Panc1 (cell line): ENCODE data around the gene ASPA. TPM values are rescaled to one million over a fixed set of nuclear protein-coding genes. Genes with fewer than 3 reads are reported as not detected.

Source experiments
- ATAC-seq: fragments of 200-7000 bp; cut with Tn5 transposase; 2 replicates; pipeline ENCODE4 v1.9.1; 2020; ENCODE audit warnings: mild to moderate bottlenecking, moderate library complexity
- BruUV-seq: library from RNA; stranded (reverse); fragments of 400-500 nt; replicated peaks from 2 replicates; lab custom pipeline; 2021; lab: Mats Ljungman, UMichigan
- CTCF ChIA-PET: fragments of 300-600 bp; sonication (Branson Sonifier 250); formaldehyde crosslinking; loops from one replicate; lab custom pipeline; 2022; ENCODE audit warnings: antibody characterized with exemption; lab: Charles Lee
- POLR2A ChIA-PET: fragments of 300-600 bp; sonication (Branson Sonifier 250); formaldehyde crosslinking; loops from one replicate; lab custom pipeline; 2022; ENCODE audit warnings: antibody characterized with exemption; lab: Charles Lee
- DNase-seq: peaks from one replicate; pipeline ENCODE4 v3.0.0-alpha.2; 2010; ENCODE audit warnings: low read depth, low spot score
- H3K27ac ChIP-seq: 2 replicates; pipeline ENCODE4 v1.5.1; 2011; ENCODE audit warnings: mild to moderate bottlenecking, low read length, inconsistent platforms
- H3K27me3 ChIP-seq: fragments of 200-500 bp; sonication (Bioruptor generic); 2 replicates; pipeline ENCODE4 v1.6.0; 2014; ENCODE audit warnings: low read length, inconsistent platforms; ENCODE audit not compliant: control insufficient read depth, insufficient read depth
- H3K36me3 ChIP-seq: fragments of 200-500 bp; sonication (Bioruptor generic); 2 replicates; pipeline ENCODE4 v1.5.1; 2014; ENCODE audit warnings: inconsistent platforms, mild to moderate bottlenecking, low read length, moderate library complexity; ENCODE audit not compliant: control insufficient read depth, insufficient read depth
- H3K4me1 ChIP-seq: 2 replicates; pipeline ENCODE4 v1.5.1; 2011; ENCODE audit warnings: inconsistent platforms, mild to moderate bottlenecking, low read length, moderate library complexity; ENCODE audit not compliant: control insufficient read depth, insufficient read depth
- H3K4me3 ChIP-seq, 2 experiments: 2 replicates each; pipeline ENCODE4 v1.5.1; 2011 to 2012; ENCODE audit warnings: low read depth in 2 of 2, low read length in 2 of 2, mild to moderate bottlenecking in 2 of 2, inconsistent platforms in 1 of 2, moderate library complexity in 1 of 2
- H3K9me3 ChIP-seq: fragments of 200-500 bp; sonication (Bioruptor generic); 2 replicates; pipeline ENCODE4 v1.5.1; 2014; ENCODE audit warnings: low read depth, mild to moderate bottlenecking, inconsistent platforms, low read length, moderate library complexity; ENCODE audit not compliant: control insufficient read depth, insufficient read depth
- CTCF ChIP-seq: fragments of 450-650 bp; IDR thresholded peaks from 2 replicates; pipeline ENCODE4 v1.5.1; 2017; ENCODE audit warnings: mild to moderate bottlenecking
- POLR2AphosphoS5 ChIP-seq: IDR thresholded peaks from 2 replicates; pipeline ENCODE4 v1.6.1; 2012; ENCODE audit warnings: mild to moderate bottlenecking, low read depth, low read length, moderate library complexity
- REST ChIP-seq, 2 experiments: IDR thresholded peaks; 2 replicates each; pipeline ENCODE4 v1.6.1; 2011 to 2012; ENCODE audit warnings: low read depth in 2 of 2, control low read depth in 1 of 2, low read length in 1 of 2, mild to moderate bottlenecking in 1 of 2, moderate library complexity in 1 of 2; ENCODE audit not compliant: insufficient read depth in 1 of 2
- SIN3A ChIP-seq: IDR thresholded peaks from 2 replicates; pipeline ENCODE4 v1.6.1; 2012; ENCODE audit warnings: low read depth, mild to moderate bottlenecking, low read length, moderate library complexity, borderline replicate concordance; ENCODE audit not compliant: insufficient read depth
- TCF7L2 ChIP-seq: IDR thresholded peaks from 2 replicates; pipeline ENCODE4 v1.6.1; 2011; ENCODE audit warnings: mild to moderate bottlenecking, low read depth, low read length, inconsistent platforms
- in situ Hi-C: cut with HindIII; loops from 2 replicates; pipeline ENCODE4 v1.10.0; 2016; ENCODE audit warnings: low sequenced_read_pairs, low pct_unique_long_range_greater_than_20kb
- intact Hi-C: fragments of 100-400 bp; cut with micrococcal nuclease; formaldehyde crosslinking; loops from one replicate; pipeline ENCODE4 v1.10.0; 2022; ENCODE audit not compliant: unreplicated experiment
- total RNA-seq: library from RNA; stranded (reverse); gene quantifications from one replicate; pipeline ENCODE4 v1.2.1, GENCODE V29; 2021; ENCODE audit not compliant: unreplicated experiment

Gene ASPA
- total RNA-seq, 1 experiment from 2014 or later: not detected

- in situ Hi-C loops (no loop called here), intact Hi-C loops (no loop called here)
- Histone ChIP-seq H3K27ac (no peak within 1 kb of the TSS), H3K27me3 (no peaks in the 10 kb centered on the region), H3K9me3 (no peaks in the 10 kb centered on the region), H3K4me3 (no peak within 1 kb of the TSS), H3K36me3 (no peaks in the 10 kb centered on the region), H3K4me1 (no peaks in the 10 kb centered on the region)
- CTCF ChIA-PET: no interaction called here
- ATAC-seq: no peak
- BruUV-seq: no TSS peak
- DNase-seq: no peak
- TF ChIP-seq REST (IDR thresholded peaks at IDR 0.05; ENCODE audit: insufficient read depth in 1 of 2, low read depth in 2 of 2, low read length in 1 of 2) (no peak), CTCF (no peak), TCF7L2 (no peak), POLR2AphosphoS5 (no peak), SIN3A (no peak)
- POLR2A ChIA-PET: no interaction called here
Observed at GRCh38 chr17:3471599-3471998, 4.2 kb upstream of the ASPA start, which contains the start of gene SPATA22. SPATA22 (minus strand) TSS chr17:3471819; CDS start chr17:3469325, 2,494 bp downstream.

GRCh38 chr17:3472137-3472536, 3.7 kb upstream of the ASPA start:
- no peak overlapping the region for H3K27ac ChIP-seq
- no peak overlapping the region for H3K4me3 ChIP-seq
- ATAC-seq (no peak), DNase-seq (no peak)
- BruUV-seq: no TSS peak
- no peaks in the 10 kb centered on the region for H3K4me1 ChIP-seq
- no peaks in the 10 kb centered on the region for H3K27me3 ChIP-seq
- in situ Hi-C loops: no loop called here
- ChIA-PET POLR2A (no interaction called here), CTCF (no interaction called here)
- TF ChIP-seq CTCF (no peak), POLR2AphosphoS5 (no peak), TCF7L2 (no peak), SIN3A (no peak), REST (IDR thresholded peaks at IDR 0.05; ENCODE audit: insufficient read depth in 1 of 2, low read depth in 2 of 2, low read length in 1 of 2) (no peak)
- no peaks in the 10 kb centered on the region for H3K9me3 ChIP-seq
- intact Hi-C loops: no loop called here
- no peaks in the 10 kb centered on the region for H3K36me3 ChIP-seq
